SJSA1 (cell line): ENCODE data around the gene KRT82. TPM values are rescaled to one million over a fixed set of nuclear protein-coding genes. Genes with fewer than 3 reads are reported as not detected.

ENCODE experiments used
- DNase-seq, 2 experiments: peaks; one replicate each; pipeline ENCODE4 v3.0.0-alpha.2; 2015 to 2020; ENCODE audit warnings: low spot score in 2 of 2, low read depth in 1 of 2
- H3K27ac ChIP-seq: fragments of 250-450 bp; sonication (Bioruptor Pico); 2 replicates; pipeline ENCODE4 v1.5.1; 2020; ENCODE audit warnings: mild to moderate bottlenecking, moderate library complexity
- H3K27me3 ChIP-seq: fragments of 250-450 bp; sonication (Bioruptor Pico); replicated peaks from 2 replicates; pipeline ENCODE4 v1.5.1; 2020; ENCODE audit warnings: mild to moderate bottlenecking, moderate library complexity
- H3K36me3 ChIP-seq: fragments of 250-450 bp; sonication (Bioruptor Pico); 2 replicates; pipeline ENCODE4 v1.5.1; 2020; ENCODE audit warnings: mild to moderate bottlenecking
- H3K4me1 ChIP-seq: fragments of 250-450 bp; sonication (Bioruptor Pico); replicated peaks from 2 replicates; pipeline ENCODE4 v1.6.1; 2021; ENCODE audit warnings: mild to moderate bottlenecking
- H3K4me3 ChIP-seq: fragments of 250-450 bp; sonication (Bioruptor Pico); 2 replicates; pipeline ENCODE4 v1.5.1; 2020; ENCODE audit warnings: mild to moderate bottlenecking
- H3K9me3 ChIP-seq: fragments of 250-450 bp; sonication (Bioruptor Pico); replicated peaks from 2 replicates; pipeline ENCODE4 v1.5.1; 2020; ENCODE audit warnings: mild to moderate bottlenecking
- total RNA-seq: library from RNA; depleted of rRNA; stranded (reverse); fragments of >200 nt; shearing (Covaris generic); gene quantifications from 2 replicates; pipeline ENCODE4 v1.2.3, GENCODE V29; 2014

Gene KRT82
- total RNA-seq, 1 experiment from 2014 or later = not detected

DNA sequence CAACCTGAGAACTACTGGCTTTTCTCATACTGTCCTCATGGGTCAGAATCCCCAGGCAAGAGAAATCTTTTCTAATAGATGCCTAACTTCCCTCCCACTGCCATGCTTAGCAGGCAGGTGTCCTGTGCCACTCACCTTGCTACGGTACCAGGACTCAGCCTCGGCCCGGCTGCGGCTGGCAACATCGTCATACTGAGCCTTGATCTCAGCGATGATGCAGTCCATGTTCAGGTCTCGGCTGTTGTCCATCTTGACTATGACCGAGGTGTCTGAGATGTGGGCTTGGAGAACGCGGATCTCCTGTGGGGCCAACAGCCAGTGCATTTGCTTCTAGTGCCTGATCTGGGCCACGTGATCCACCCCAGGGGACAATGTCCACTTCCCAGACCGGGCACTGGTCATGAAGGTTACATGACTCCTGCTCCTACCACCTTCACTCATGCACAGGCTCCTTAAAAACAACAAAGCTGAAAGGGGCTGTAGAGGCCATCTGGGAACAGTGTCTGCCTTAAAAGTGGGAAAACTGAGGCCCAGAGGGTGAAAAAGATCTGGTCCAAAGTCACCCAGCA lies 42.9 kb downstream of the KRT82 start:
- Histone ChIP-seq H3K9me3 (no peaks in the 10 kb centered on the region), H3K27me3 (no peaks in the 10 kb centered on the region; the same call in 1 of the 2 replicates)
- DNase-seq = no peak

DNA sequence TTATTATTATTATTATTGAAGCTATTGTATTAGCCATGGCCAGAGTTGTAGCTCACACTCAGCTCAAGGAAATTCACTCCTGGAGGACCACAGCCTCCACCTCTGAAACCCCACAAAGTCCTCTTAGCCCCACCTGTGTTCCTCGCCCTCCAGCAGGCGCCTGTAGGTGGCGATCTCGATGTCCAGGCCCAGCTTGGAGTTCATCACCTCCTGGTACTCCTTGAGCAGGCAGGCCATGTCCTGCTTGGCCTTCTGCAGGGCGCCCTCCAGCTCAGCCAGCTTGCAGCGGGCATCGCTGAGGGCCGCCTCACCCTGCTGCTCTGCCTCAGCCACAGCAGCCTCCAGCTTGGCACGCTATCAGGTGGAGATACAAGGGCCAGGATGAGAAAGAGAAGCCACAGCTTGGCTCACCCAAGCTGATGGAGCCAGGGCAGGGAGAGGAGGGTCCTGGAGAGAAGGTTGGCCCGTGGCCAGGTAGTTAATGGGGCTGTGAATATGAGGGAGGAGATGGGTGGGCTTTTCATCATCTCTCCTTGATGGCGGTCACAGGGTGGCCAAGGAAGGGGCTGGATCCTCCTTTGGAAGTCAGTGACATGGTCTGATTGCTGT lies 43.9 kb downstream of the KRT82 start:
- Histone ChIP-seq H3K4me3 (no peak overlapping the region), H3K9me3 (no peaks in the 10 kb centered on the region), H3K27me3 (no peaks in the 10 kb centered on the region; the same call in 1 of the 2 replicates), H3K4me1 (no peaks in the 10 kb centered on the region), H3K36me3 (no peaks in the 10 kb centered on the region), H3K27ac (no peak overlapping the region)
- DNase-seq = no peak

More for the DNA sequence above, 42.9 kb downstream of the KRT82 start:
- Histone ChIP-seq H3K27ac (no peak overlapping the region), H3K4me3 (no peak overlapping the region), H3K4me1 (no peaks in the 10 kb centered on the region), H3K36me3 (no peaks in the 10 kb centered on the region)

DNA sequence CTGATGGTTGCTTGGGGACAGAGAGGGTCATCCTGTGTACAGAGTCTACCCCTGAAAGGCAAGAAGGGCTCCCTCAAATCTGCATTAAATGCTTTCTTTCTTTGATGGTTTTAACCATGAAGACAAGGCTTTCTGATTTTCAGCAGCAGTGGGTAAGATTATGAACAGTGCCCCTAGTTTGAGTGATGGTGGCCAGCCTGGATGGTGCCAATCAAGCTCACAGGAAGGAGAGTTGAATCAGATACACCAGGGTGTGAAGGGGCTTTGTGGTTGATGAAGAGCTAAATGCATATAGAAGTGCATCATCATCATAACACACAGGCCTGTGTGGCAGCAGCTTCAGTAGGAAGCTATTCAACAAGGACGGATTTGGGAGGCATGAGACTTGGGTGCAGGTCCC lies 44.6 kb downstream of the KRT82 start:
- Histone ChIP-seq H3K4me3 (no peak overlapping the region), H3K36me3 (no peaks in the 10 kb centered on the region), H3K27ac (no peak overlapping the region), H3K4me1 (no peaks in the 10 kb centered on the region), H3K9me3 (no peaks in the 10 kb centered on the region), H3K27me3 (no peaks in the 10 kb centered on the region; the same call in 1 of the 2 replicates)
- no peak for DNase-seq

DNA sequence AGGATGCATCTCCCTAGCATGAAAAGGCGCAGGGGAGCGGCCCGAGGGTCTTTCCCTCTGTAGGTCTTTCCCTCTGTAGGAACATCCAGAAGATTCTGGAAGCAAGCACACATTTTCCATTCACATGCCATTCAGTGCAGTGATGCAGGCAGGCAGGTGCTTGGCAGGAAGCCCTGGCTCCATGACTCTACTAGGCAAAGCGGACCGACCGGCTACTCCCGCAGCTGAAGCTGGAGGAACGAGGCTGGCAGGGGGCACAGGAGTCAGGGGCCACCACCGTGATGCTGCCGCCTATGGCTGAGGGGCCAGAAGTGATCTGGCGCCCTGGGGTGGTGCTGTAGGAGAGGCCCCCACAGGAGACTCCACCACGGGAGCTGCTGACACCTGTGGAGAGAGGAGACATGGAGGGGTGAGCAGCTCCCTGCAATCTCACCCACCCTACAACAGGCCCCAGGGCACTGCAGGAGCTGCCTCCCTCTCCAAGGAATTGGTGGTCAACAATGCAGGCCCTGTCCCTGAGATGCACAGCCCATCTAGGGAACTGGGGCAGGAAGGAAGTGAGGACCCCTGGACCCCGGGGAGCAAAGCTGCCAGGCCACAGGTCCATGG lies 45.4 kb downstream of the KRT82 start:
- no peaks in the 10 kb centered on the region for H3K9me3 ChIP-seq
- no peak overlapping the region for H3K27ac ChIP-seq
- no peaks in the 10 kb centered on the region for H3K36me3 ChIP-seq
- no peak for DNase-seq
- no peaks in the 10 kb centered on the region for H3K4me1 ChIP-seq
- no peaks in the 10 kb centered on the region; the same call in 1 of the 2 replicates for H3K27me3 ChIP-seq
- no peak overlapping the region for H3K4me3 ChIP-seq

DNA sequence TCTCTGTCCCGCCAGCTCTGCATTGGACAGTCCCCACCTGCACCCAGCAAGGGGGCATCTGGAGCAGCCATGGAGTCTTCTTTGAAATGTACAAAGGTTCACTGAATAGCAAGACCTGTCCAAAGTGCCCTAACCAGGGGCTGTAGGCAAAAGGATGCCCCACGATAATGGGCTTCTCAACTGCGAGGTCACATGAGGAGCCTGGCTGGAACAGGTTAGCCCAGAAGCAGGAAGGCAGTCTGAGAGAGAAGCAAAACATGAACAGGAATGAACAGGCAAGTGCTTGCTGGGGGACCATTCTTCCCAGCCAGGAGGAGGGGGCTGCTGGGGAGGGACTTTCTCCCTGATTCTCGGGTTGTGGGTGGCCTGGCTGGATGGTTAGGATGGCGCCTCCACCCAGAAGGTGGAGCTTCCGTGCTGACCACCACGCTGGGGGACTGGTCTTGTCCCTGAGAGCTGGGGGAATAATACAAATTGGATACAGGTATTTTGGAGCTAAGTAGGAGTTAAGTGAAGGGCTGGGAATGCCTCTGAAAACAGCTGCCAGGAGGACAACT lies 46.0 kb downstream of the KRT82 start:
- H3K27me3 ChIP-seq = no peaks in the 10 kb centered on the region; the same call in 1 of the 2 replicates
- no peaks in the 10 kb centered on the region for H3K9me3 ChIP-seq
- H3K27ac ChIP-seq = no peak overlapping the region
- no peak overlapping the region for H3K4me3 ChIP-seq
- DNase-seq = no peak
- no peaks in the 10 kb centered on the region for H3K4me1 ChIP-seq
- H3K36me3 ChIP-seq = no peaks in the 10 kb centered on the region

DNA sequence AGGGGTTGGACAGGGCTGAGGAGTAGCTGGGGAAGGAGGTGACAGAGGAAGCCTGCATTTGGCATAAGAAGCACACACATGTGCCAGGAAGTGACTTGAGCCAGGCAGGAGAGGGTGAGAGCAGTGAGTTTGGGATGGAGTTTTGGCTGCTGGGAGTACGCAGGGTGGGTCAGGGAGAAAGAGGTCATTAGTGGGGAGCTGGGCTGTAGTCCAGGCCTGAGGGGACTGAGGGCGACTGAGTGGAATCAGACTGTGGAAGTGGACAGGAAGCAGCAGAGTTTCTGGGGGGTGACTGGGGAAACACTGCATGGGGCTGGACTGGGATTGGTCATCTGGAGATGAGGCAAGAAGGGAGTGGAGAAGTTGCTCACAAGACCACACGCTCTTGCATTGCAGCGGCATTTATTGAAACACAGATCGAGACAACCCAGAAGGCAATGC lies 46.5 kb downstream of the KRT82 start:
- H3K4me3 ChIP-seq = no peak overlapping the region
- H3K9me3 ChIP-seq = no peaks in the 10 kb centered on the region
- H3K27ac ChIP-seq = no peak overlapping the region
- H3K4me1 ChIP-seq = no peaks in the 10 kb centered on the region
- no peaks in the 10 kb centered on the region for H3K36me3 ChIP-seq
- H3K27me3 ChIP-seq = no peaks in the 10 kb centered on the region; the same call in 1 of the 2 replicates
- DNase-seq = no peak

DNA sequence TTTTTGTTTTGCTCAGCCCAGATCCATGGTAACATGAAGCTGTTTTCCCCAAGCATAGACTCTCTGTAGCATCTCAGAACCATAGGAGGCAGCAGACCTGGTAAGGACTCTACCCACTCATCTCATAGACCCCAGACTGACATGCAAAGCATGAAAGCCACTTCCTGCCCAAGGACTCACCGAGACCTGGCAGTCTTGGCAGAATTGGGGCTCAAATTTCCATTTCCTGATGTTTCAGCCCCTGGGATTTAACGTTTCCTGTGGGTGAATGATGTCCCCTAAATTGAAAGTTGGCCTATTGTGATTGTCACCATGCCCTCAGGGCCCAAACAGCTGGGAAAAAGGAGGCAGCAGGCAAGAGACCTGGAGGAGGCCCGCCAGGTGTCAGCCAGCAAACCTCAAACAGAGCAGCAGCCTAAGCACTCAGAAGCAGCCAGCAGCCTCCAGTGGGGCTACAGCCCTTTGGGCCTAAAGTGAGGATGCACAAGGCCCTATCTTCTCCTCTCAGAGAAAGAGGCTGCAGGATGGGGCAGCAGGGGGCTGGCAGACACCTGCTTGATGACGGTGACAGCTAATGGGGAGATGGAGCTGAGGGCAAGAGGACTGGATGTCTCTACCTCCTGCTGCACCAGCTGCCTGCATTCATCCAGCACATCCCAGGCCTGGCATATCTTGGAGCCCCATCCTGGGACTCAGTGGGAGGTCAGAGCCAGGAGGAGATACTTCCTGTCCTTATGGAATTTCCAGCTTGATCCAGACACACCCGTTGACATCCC lies 47.4 kb downstream of the KRT82 start:
- Histone ChIP-seq H3K4me1 (no peaks in the 10 kb centered on the region), H3K9me3 (no peaks in the 10 kb centered on the region), H3K36me3 (no peaks in the 10 kb centered on the region), H3K4me3 (no peak overlapping the region), H3K27me3 (peaks cover under 1% of the 10 kb centered on the region; the same call in 1 of the 2 replicates), H3K27ac (no peak overlapping the region)
- DNase-seq = no peak

DNA sequence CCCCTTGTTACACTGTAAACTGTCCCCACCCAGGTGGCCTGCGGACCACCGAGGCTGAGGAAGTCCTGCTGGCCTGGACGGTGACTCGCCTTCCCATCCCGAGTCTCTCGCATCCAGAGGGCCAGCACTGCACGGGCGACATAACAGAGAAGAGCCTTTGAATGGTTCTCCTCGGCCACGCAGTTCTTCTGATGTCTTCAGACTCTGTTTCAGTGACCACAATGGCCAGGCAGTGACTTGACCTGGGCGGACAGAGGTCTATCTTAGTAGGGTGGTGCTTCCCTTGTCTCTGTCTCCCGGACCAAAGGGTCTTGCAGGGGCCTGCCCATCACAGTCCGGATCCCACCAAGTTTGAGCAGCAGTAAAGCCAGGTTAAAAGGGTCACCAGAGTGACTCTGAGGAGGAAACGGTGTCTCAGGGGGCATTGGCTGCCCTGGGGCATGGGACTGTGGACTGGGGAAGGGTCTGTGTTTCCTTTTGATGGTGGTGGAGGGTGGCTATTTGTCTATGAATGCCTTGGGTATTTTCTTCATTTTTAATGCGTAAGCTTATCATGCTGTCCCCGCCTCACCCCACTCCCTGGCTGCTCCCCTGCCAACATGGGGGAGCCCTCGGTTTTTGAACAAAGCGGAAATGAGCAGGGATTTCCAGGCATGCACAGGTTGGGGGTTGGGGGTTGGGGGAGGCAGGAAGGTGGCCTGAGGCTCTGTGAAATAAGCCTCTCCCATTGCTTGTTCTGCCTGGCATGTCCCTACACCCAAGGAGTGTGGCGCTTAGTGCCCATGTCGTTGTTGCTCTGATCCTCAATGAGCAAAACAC lies 49.2 kb downstream of the KRT82 start:
- Histone ChIP-seq H3K27me3 (peaks cover 5% of the 10 kb centered on the region; the same call in 1 of the 2 replicates), H3K36me3 (no peaks in the 10 kb centered on the region), H3K4me1 (no peaks in the 10 kb centered on the region), H3K9me3 (no peaks in the 10 kb centered on the region), H3K27ac (no peak overlapping the region), H3K4me3 (no peak overlapping the region)
- no peak for DNase-seq

DNA sequence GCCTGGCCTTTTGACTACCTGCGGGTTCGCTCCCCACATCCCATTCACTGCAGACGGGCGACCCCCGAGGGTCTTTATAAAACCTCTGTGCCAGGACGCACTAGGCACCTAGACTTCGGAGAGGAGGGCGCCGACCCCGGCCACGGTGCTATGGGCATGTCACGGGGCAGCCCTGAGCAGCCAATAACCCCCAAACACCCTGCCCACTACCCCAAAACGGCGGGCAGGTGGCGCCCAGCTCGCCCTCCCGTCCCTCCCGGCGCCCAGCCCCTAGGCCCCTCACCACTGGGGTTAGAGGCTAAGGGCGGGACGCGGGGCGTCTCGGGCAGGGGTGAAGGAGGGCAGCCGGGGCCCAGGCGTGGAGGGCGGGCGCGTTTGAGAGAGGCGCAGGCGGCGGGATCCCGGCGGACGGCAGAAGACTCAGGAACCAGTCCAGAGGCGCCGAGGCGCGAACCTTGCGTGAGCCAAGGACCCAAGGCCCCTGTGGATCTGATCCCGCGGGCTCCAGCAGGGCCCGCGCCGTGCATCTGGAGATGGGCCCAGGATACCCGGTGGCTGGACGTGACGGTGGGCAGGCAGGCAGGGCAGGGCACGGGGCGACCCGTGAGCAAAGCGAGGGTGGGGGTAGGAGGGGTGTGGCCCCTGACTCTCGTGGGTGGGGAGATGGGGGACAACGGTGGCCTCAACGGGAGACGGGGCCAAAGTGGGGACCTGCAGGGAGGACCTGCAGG lies 49.9 kb downstream of the KRT82 start:
- Histone ChIP-seq H3K9me3 (no peaks in the 10 kb centered on the region), H3K36me3 (no peaks in the 10 kb centered on the region), H3K4me3 (no peak overlapping the region), H3K27ac (no peak overlapping the region), H3K4me1 (no peaks in the 10 kb centered on the region), H3K27me3 (peaks cover 8% of the 10 kb centered on the region)
- DNase-seq = no peak

DNA sequence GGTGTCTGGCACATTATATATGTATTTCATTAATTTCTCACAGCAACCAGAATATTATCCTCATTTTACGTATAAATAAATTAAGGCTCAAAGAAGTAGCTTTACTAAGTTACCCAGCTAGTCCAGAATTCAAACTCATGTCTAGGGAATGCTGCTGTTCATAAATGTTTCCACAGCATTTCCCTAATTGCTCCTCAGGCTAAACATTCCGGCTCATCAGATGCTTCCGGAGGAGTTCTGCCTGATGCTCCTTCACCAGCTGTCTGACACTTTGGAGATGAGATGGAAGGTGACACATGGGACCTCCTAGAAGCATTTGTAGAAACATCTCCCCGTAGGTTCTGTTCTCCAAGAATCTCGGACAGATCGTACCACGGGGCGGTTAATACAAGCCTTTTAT lies 51.0 kb downstream of the KRT82 start:
- Histone ChIP-seq H3K9me3 (no peaks in the 10 kb centered on the region), H3K4me3 (no peak overlapping the region), H3K4me1 (no peaks in the 10 kb centered on the region), H3K36me3 (no peaks in the 10 kb centered on the region), H3K27ac (no peak overlapping the region), H3K27me3 (peaks cover 9% of the 10 kb centered on the region)
- no peak for DNase-seq

DNA sequence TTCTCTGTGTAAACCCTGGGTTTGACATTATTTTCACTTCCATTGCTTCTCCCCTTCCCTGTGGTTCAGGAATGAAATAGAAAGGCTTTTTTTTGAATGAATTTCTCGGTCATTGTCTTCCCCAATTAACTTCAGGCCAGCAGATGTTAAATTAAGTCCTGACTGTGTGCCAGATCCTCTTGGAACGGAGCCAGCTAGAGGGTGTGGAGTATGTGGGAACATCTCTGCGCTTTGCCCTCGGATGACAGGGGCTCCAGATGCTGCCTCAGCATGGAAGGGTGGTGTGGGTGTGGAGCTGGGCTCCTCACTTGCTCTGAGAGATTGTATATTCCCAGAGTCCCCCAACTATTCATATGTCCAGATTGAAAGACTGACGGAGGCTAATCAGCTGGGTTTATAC lies 51.9 kb downstream of the KRT82 start:
- Histone ChIP-seq H3K36me3 (no peaks in the 10 kb centered on the region), H3K4me1 (no peaks in the 10 kb centered on the region), H3K9me3 (no peaks in the 10 kb centered on the region), H3K4me3 (no peak overlapping the region), H3K27ac (no peak overlapping the region), H3K27me3 (peaks cover 11% of the 10 kb centered on the region)
- no peak for DNase-seq

DNA sequence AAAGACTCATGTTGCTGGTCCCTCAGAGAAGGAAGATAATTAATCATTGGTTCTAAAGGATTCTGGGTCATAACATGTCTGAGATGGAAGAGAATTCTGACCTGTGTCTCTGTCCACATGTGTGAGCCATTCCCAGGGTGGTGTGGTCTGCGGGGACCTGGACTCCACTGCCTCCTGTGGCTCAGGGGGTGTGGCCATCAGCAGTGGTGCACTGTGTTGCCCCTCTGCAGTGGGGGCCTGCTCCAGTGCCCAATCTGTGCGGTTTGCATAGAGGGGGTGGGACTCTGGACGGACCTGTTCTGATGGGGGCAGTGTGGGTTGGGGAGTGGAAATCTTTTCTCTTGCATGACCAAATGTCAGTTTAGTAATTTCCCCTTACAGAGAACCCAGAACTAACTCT lies 52.4 kb downstream of the KRT82 start:
- Histone ChIP-seq H3K9me3 (no peaks in the 10 kb centered on the region), H3K4me1 (no peaks in the 10 kb centered on the region), H3K4me3 (no peak overlapping the region), H3K27me3 (peaks cover 11% of the 10 kb centered on the region), H3K27ac (no peak overlapping the region), H3K36me3 (no peaks in the 10 kb centered on the region)
- no peak for DNase-seq
